Pons (tissue), 1 donor: ENCODE data around the gene TBC1D10A.

Experiments used
- DNase-seq: peaks from one replicate; pipeline ENCODE4 v3.0.0-alpha.2; 2016; ENCODE audit warnings: low spot score

The TBC1D10A gene

GRCh38 chr22:30265823-30266444 lies 60.8 kb downstream of the TBC1D10A start:
- DNase-seq, result peak; percentile 39

GRCh38 chr22:30265131-30265720 lies 61.5 kb downstream of the TBC1D10A start:
- DNase-seq, result no peak

GRCh38 chr22:30263883-30264282 lies 62.9 kb downstream of the TBC1D10A start:
- DNase-seq, result no peak

GRCh38 chr22:30262917-30263741 lies 63.6 kb downstream of the TBC1D10A start:
- DNase-seq, result peak; percentile 53

GRCh38 chr22:30262112-30262511 lies 64.6 kb downstream of the TBC1D10A start:
- DNase-seq, result no peak

GRCh38 chr22:30261134-30261533 lies 65.6 kb downstream of the TBC1D10A start:
- no peak for DNase-seq

GRCh38 chr22:30260682-30261081 lies 66.1 kb downstream of the TBC1D10A start:
- DNase-seq, result no peak

- DNase-seq, result no peak
Measured at GRCh38 chr22:30260276-30260675, 66.5 kb downstream of the TBC1D10A start.

- DNase-seq, result no peak
Measured at GRCh38 chr22:30254314-30254713, 72.4 kb downstream of the TBC1D10A start.

GRCh38 chr22:30253205-30253852 lies 73.4 kb downstream of the TBC1D10A start:
- peak; percentile 45 for DNase-seq

GRCh38 chr22:30252411-30253204 lies 74.1 kb downstream of the TBC1D10A start:
- DNase-seq, result no peak

- DNase-seq, result no peak
Measured at GRCh38 chr22:30251711-30252110, 75.0 kb downstream of the TBC1D10A start.

GRCh38 chr22:30250661-30251267 lies 76.0 kb downstream of the TBC1D10A start:
- DNase-seq, result no peak

- DNase-seq, result no peak
Measured at GRCh38 chr22:30250039-30250565, 76.6 kb downstream of the TBC1D10A start.

GRCh38 chr22:30249049-30250038 lies 77.4 kb downstream of the TBC1D10A start:
- no peak for DNase-seq

GRCh38 chr22:30248484-30248883 lies 78.3 kb downstream of the TBC1D10A start:
- no peak for DNase-seq

GRCh38 chr22:30247974-30248373 lies 78.8 kb downstream of the TBC1D10A start:
- DNase-seq, result no peak

GRCh38 chr22:30247561-30247960 lies 79.2 kb downstream of the TBC1D10A start:
- no peak for DNase-seq

- DNase-seq, result no peak
Measured at GRCh38 chr22:30246814-30247376, 79.8 kb downstream of the TBC1D10A start.
